Measurements from ENCODE around the gene C20orf204. TPM values are rescaled to one million over a fixed set of nuclear protein-coding genes. Genes with fewer than 3 reads are reported as not detected.

Gene C20orf204
- total RNA-seq, 1 donor from 2014 or later = 2.2 TPM

DNA sequence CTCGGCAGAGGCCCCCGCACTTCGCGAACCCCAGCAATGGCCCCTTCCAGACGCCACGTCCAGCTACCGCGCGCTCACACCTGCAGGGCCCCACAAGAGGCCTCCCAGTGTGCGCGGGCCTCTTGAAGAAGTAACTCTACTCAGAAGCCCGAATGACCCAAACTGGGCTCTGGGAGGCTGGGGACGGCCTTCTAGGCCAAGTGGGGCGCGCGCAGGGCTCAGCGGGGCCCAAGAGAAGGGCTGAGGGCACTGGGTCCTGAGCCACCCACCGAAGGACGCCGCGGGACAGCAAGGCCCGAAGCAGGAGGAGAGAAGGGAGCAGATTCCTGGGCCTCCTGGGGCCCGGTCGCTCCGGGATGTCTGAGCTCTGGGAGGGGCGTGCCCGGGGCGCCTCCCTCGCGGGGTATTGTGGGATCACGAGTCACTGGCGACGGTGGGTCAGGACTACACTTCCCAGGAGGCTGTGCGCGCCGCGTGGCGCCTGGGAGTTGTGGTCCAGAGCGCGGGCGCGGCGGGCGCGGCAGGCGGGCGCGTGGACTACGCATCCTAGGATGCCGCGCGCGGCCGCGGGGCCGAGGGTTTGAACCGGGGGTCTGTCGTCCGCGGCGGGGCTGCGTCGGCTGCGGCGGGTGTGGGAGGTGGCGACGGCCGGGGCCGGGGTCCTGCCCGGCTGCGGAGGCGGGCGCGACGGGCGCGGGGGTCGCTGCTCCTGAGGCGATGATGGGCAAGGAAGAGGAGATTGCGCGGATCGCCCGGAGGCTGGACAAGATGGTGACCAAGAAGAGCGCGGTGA is 26.8 kb downstream of the C20orf204 start, which contains the start of gene TCEA2:
TCEA2 (plus strand) TSS at position 603 of the 793 bp plus-strand sequence; CDS start at position 718, 115 bp downstream.
- H3K27me3 Mint-ChIP-seq = no peaks in the 10 kb centered on the region
- intact Hi-C loops (cut with micrococcal nuclease) = loop anchor here (1.0 to 10.0 kb wide), 8 partner anchors 16 to 790 kb away; partner anchors contain the start of genes ARFGAP1, DNAJC5, GMEB2 and PPDPF
- no peaks in the 10 kb centered on the region for H3K9me3 Mint-ChIP-seq
- H3K4me3 Mint-ChIP-seq = peak within 1 kb of the TSS; percentile 88
- TF ChIP-seq, protein P1, sequence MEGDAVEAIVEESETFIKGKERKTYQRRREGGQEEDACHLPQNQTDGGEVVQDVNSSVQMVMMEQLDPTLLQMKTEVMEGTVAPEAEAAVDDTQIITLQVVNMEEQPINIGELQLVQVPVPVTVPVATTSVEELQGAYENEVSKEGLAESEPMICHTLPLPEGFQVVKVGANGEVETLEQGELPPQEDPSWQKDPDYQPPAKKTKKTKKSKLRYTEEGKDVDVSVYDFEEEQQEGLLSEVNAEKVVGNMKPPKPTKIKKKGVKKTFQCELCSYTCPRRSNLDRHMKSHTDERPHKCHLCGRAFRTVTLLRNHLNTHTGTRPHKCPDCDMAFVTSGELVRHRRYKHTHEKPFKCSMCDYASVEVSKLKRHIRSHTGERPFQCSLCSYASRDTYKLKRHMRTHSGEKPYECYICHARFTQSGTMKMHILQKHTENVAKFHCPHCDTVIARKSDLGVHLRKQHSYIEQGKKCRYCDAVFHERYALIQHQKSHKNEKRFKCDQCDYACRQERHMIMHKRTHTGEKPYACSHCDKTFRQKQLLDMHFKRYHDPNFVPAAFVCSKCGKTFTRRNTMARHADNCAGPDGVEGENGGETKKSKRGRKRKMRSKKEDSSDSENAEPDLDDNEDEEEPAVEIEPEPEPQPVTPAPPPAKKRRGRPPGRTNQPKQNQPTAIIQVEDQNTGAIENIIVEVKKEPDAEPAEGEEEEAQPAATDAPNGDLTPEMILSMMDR (IDR thresholded peaks at IDR 0.05) = no peak
- CTCF ChIA-PET = interaction anchor here (0.8 to 1.7 kb wide), 3 partner anchors 12 to 24 kb away, joined by 3 to 12 read pairs (median 6); partner anchors contain the start of gene RGS19
- peaks cover 51% of the 10 kb centered on the region for H3K4me1 Mint-ChIP-seq
- peak within 1 kb of the TSS; percentile 67 for H3K27ac Mint-ChIP-seq
- H3K36me3 Mint-ChIP-seq (ENCODE audit: low read depth) = peaks cover 2% of the 10 kb centered on the region
- POLR2A ChIA-PET = interaction anchor here (0.5 to 1.9 kb wide), 9 partner anchors 16 to 542 kb away, joined by 3 to 43 read pairs (median 6); partner anchors contain the start of genes GMEB2, LKAAEAR1, OPRL1 and PPDPF
- ATAC-seq (ENCODE audit: low read depth) (peak; percentile 84), DNase-seq (peak; percentile 94)

DNA sequence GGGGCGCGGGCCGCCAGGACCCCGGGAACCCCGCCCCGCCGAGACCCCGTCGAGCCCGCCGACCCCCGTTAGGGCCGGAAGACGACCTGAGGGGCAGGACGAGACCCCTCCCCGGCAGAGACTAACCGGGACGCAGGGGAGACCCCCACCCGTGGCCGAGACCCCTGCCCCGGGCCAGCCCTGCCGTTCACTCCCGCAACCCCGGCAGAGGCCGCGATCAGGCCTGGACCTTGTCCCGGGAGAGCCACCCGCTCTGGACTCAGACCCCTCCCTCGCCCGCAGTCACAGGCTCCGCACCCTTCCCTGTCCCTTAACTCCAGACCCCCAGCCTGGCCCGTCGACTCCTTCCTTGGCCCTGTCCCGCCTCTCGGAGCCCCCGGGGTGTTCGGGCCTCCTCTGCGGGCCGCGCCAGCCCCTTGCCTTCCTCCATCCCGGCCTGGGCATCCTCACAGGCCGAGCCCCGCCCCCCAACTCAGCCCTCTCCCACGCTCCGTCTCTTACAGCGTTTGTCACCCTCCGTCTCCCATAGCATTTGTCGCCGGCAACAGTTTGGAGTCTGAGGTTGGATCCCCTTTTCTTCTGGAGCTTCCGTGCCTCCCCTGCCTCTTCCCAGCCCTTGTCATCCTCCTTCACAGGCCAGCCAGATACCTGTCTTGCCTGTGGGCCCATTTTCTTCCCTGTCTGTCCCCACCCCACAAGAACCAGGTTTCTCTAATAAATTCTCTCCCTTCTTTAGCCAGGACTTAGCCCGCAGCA is 27.6 kb downstream of the C20orf204 start:
- intact Hi-C loops (cut with micrococcal nuclease) = loop anchor here (1.0 to 10.0 kb wide), 8 partner anchors 15 to 791 kb away; partner anchors contain the start of genes ARFGAP1, DNAJC5, GMEB2 and PPDPF
- TF ChIP-seq, protein P1 (IDR thresholded peaks at IDR 0.05) = no peak

GRCh38 chr20:64064145-64064698 is 28.2 kb downstream of the C20orf204 start:
- Mint-ChIP-seq H3K4me1 (peaks cover 52% of the 10 kb centered on the region), H3K27me3 (no peaks in the 10 kb centered on the region), H3K27ac (peak overlapping the region; percentile 67), H3K4me3 (peak overlapping the region; percentile 88), H3K9me3 (no peaks in the 10 kb centered on the region), H3K36me3 (ENCODE audit: low read depth) (peaks cover 2% of the 10 kb centered on the region)
- intact Hi-C loops (cut with micrococcal nuclease) = loop anchor here (5.0 to 10.0 kb wide), 3 partner anchors 439 to 792 kb away; partner anchors contain the start of genes ARFGAP1, GMEB2 and PPDPF
- TF ChIP-seq, protein P1 (IDR thresholded peaks at IDR 0.05) = no peak
- POLR2A ChIA-PET = interaction anchor here (0.5 to 5.6 kb wide), 4 partner anchors 13 to 1439 kb away, joined by 5 to 77 read pairs (median 6); partner anchors contain the start of genes OPRL1, RGS19 and TPD52L2
- ATAC-seq (ENCODE audit: low read depth) = no peak
- no peak for DNase-seq
- CTCF ChIA-PET = no interaction called here

More for the DNA sequence above, 27.6 kb downstream of the C20orf204 start:
- Mint-ChIP-seq H3K27me3 (no peaks in the 10 kb centered on the region), H3K36me3 (ENCODE audit: low read depth) (peaks cover 2% of the 10 kb centered on the region), H3K4me1 (peaks cover 50% of the 10 kb centered on the region), H3K27ac (peak overlapping the region; percentile 67), H3K4me3 (peak overlapping the region; percentile 88), H3K9me3 (no peaks in the 10 kb centered on the region)
- ChIA-PET CTCF (interaction anchor here (0.8 to 1.7 kb wide), 3 partner anchors 13 to 25 kb away, joined by 3 to 12 read pairs (median 6); partner anchors contain the start of gene RGS19), POLR2A (interaction anchor here (1.0 to 5.6 kb wide), 8 partner anchors 14 to 543 kb away, joined by 3 to 77 read pairs (median 6); partner anchors contain the start of genes GMEB2, LKAAEAR1, OPRL1 and PPDPF)
- no peak for ATAC-seq (ENCODE audit: low read depth)
- no peak for DNase-seq

DNA sequence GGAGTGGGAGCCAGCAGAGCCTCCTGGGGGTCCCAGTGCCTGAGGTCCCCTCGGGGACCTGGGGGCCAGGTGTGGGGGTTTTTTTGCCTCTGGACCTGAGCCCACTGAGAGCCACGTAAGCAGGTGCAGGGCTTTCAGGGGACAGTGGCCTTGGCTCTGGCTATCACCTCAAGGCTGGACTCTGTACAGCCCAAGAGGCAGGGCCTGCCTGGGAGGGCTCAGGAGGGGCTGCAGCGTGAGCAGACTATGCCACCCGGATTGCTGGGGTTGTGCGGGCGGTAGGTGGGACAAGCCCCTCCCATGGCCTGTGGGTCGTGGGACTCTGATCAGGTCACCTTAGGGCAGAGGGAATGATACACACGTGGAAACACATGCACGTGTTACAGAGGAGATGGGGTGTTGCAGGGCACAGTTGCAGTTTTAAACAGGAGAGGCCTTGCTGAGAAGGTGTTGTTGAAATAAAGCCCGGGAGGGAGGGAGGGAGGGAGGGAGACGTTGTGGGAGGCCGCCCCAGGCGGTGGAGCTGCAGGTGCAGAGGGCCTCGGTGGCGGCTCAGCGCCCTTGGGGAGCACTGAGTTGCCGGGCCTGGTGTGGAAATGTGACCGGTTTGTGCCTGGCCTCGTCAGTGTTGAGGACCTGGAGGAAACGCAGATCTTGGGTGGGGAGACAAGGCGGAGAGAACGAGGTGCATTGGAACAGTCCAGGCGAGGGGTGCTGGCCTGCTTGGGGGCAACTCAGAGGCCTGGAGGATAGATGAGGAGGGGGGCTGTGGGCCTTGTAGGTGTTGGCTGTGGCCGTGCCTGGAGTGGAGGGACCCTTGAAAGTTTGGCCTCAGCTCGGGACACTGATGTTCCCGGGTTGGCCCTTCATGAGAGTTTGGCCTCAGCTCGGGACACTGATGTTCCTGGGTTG is 29.3 kb downstream of the C20orf204 start:
- intact Hi-C loops (cut with micrococcal nuclease) = loop anchor here (10.0 kb wide), 1 partner anchor 441 kb away; the partner anchor contains the start of gene GMEB2
- Mint-ChIP-seq H3K4me3 (peak overlapping the region; percentile 52), H3K9me3 (no peaks in the 10 kb centered on the region), H3K4me1 (peaks cover 58% of the 10 kb centered on the region), H3K27me3 (no peaks in the 10 kb centered on the region), H3K36me3 (ENCODE audit: low read depth) (peaks cover 2% of the 10 kb centered on the region), H3K27ac (peak overlapping the region; percentile 78)
- POLR2A ChIA-PET = interaction anchor here (0.6 to 5.6 kb wide), 9 partner anchors 12 to 1441 kb away, joined by 3 to 77 read pairs (median 5); partner anchors contain the start of genes GMEB2, OPRL1, RGS19 and TPD52L2
- ATAC-seq (ENCODE audit: low read depth) (peak; percentile 9), DNase-seq (no peak)
- CTCF ChIA-PET = interaction anchor here (1.4 to 2.3 kb wide), 2 partner anchors 12 to 26 kb away, joined by 8 to 12 read pairs; no protein-coding TSS in a partner anchor
- TF ChIP-seq, protein P1 (IDR thresholded peaks at IDR 0.05) = no peak
